ENCODE results near the gene ERC2.

ERC2 gene

GRCh38 chr3:56303487-56303886 is 164.8 kb downstream of the ERC2 start:
- H3K27me3 ChIP-seq (ENCODE audit: insufficient read depth, low read length, poor library complexity, severe bottlenecking), result no peaks in the 10 kb centered on the region
- no peaks in the 10 kb centered on the region for H4K20me1 ChIP-seq (ENCODE audit: insufficient read depth, low read length, poor library complexity, severe bottlenecking)
- H3K9me2 ChIP-seq (replicated peaks; ENCODE audit: low read depth, low read length), result no peaks in the 10 kb centered on the region
- no peak for TF ChIP-seq EZH2phosphoT487 (IDR thresholded peaks at IDR 0.05; ENCODE audit: borderline replicate concordance)
- TF ChIP-seq CTCF (conservative IDR thresholded peaks at IDR 0.05; ENCODE audit: low read length), result peak; percentile 78
- no peaks in the 10 kb centered on the region for H3K79me2 ChIP-seq (ENCODE audit: insufficient read depth, low read length)
- no peaks in the 10 kb centered on the region for H3F3A ChIP-seq (ENCODE audit: low read depth)
- H3K36me3 ChIP-seq (ENCODE audit: insufficient read depth, low read length), result no peaks in the 10 kb centered on the region
- no peak overlapping the region for H2AFZ ChIP-seq (ENCODE audit: low read length)
- H3K9me3 ChIP-seq (ENCODE audit: insufficient read depth, low read depth, low read length), result no peaks in the 10 kb centered on the region
- no peak overlapping the region for H3K9ac ChIP-seq (ENCODE audit: low read depth, low read length, poor library complexity, severe bottlenecking)
- H3K4me3 ChIP-seq (ENCODE audit: low read length, poor library complexity, severe bottlenecking), result no peak overlapping the region
- H3K4me2 ChIP-seq (ENCODE audit: low read depth, low read length, poor library complexity, severe bottlenecking), result no peak overlapping the region
- no peaks in the 10 kb centered on the region for H3K4me1 ChIP-seq (ENCODE audit: insufficient read depth, low read length, poor library complexity, severe bottlenecking)

GRCh38 chr3:56302417-56302816 is 165.8 kb downstream of the ERC2 start:
- H3K4me2 ChIP-seq (ENCODE audit: low read depth, low read length, poor library complexity, severe bottlenecking), result no peak overlapping the region
- H3K79me2 ChIP-seq (ENCODE audit: insufficient read depth, low read length), result no peaks in the 10 kb centered on the region
- no peaks in the 10 kb centered on the region for H4K20me1 ChIP-seq (ENCODE audit: insufficient read depth, low read length, poor library complexity, severe bottlenecking)
- no peak for TF ChIP-seq EZH2phosphoT487 (IDR thresholded peaks at IDR 0.05; ENCODE audit: borderline replicate concordance)
- peak; percentile 59 for TF ChIP-seq CTCF (conservative IDR thresholded peaks at IDR 0.05; ENCODE audit: low read length)
- no peaks in the 10 kb centered on the region for H3K36me3 ChIP-seq (ENCODE audit: insufficient read depth, low read length)
- no peaks in the 10 kb centered on the region for H3K9me3 ChIP-seq (ENCODE audit: insufficient read depth, low read depth, low read length)
- H3K27me3 ChIP-seq (ENCODE audit: insufficient read depth, low read length, poor library complexity, severe bottlenecking), result no peaks in the 10 kb centered on the region
- no peak overlapping the region for H3K4me3 ChIP-seq (ENCODE audit: low read length, poor library complexity, severe bottlenecking)
- H3K4me1 ChIP-seq (ENCODE audit: insufficient read depth, low read length, poor library complexity, severe bottlenecking), result no peaks in the 10 kb centered on the region
- no peak overlapping the region for H2AFZ ChIP-seq (ENCODE audit: low read length)
- H3K9ac ChIP-seq (ENCODE audit: low read depth, low read length, poor library complexity, severe bottlenecking), result no peak overlapping the region
- no peaks in the 10 kb centered on the region for H3K9me2 ChIP-seq (replicated peaks; ENCODE audit: low read depth, low read length)
- H3F3A ChIP-seq (ENCODE audit: low read depth), result no peaks in the 10 kb centered on the region

- no peaks in the 10 kb centered on the region for H3K79me2 ChIP-seq (ENCODE audit: insufficient read depth, low read length)
- H2AFZ ChIP-seq (ENCODE audit: low read length), result no peak overlapping the region
- H3K27me3 ChIP-seq (ENCODE audit: insufficient read depth, low read length, poor library complexity, severe bottlenecking), result no peaks in the 10 kb centered on the region
- H3F3A ChIP-seq (ENCODE audit: low read depth), result no peaks in the 10 kb centered on the region
- H3K9me3 ChIP-seq (ENCODE audit: insufficient read depth, low read depth, low read length), result no peaks in the 10 kb centered on the region
- H4K20me1 ChIP-seq (ENCODE audit: insufficient read depth, low read length, poor library complexity, severe bottlenecking), result no peaks in the 10 kb centered on the region
- no peaks in the 10 kb centered on the region for H3K9me2 ChIP-seq (replicated peaks; ENCODE audit: low read depth, low read length)
- TF ChIP-seq CTCF (conservative IDR thresholded peaks at IDR 0.05; ENCODE audit: low read length), result no peak
- H3K4me3 ChIP-seq (ENCODE audit: low read length, poor library complexity, severe bottlenecking), result no peak overlapping the region
- H3K36me3 ChIP-seq (ENCODE audit: insufficient read depth, low read length), result no peaks in the 10 kb centered on the region
- no peak overlapping the region for H3K4me2 ChIP-seq (ENCODE audit: low read depth, low read length, poor library complexity, severe bottlenecking)
- H3K4me1 ChIP-seq (ENCODE audit: insufficient read depth, low read length, poor library complexity, severe bottlenecking), result no peaks in the 10 kb centered on the region
- no peak overlapping the region for H3K9ac ChIP-seq (ENCODE audit: low read depth, low read length, poor library complexity, severe bottlenecking)
These were observed 170.9 kb downstream of the ERC2 start for GRCh38 chr3:56297281-56297840.
